A673 (cell line): ENCODE results near the gene HEMK1.

Source experiments
- CTCF ChIP-seq: fragments of 300-800, 200-600 bp; sonication (generic); conservative IDR thresholded peaks from 2 replicates; pipeline ENCODE4 v1.5.1; 2017; ENCODE audit warnings: low read depth, mild to moderate bottlenecking, antibody characterized with exemption, low read length, moderate library complexity, mixed read lengths
- EZH2 ChIP-seq: fragments of 200-600 bp; sonication (generic); IDR thresholded peaks from 2 replicates; pipeline ENCODE4 v1.6.1; 2017; ENCODE audit warnings: borderline replicate concordance, low read depth, mild to moderate bottlenecking, mixed read lengths, antibody characterized with exemption, low read length; ENCODE audit not compliant: poor library complexity, severe bottlenecking

GRCh38 chr3:50551054-50551659 lies 18.2 kb upstream of the HEMK1 start:
- TF ChIP-seq CTCF (no peak), EZH2 (no peak)
